MM.1S (cell line): ENCODE results near the gene LZTFL1.
A peak's percentile ranks its signal among the peaks of the same experiment; 100 is the strongest.

Experiments used
- DNase-seq: peaks from one replicate; pipeline ENCODE4 v3.0.0-alpha.2; 2015
- H2AFZ ChIP-seq: fragments of 300-600 bp; sonication (generic); 2 replicates; pipeline ENCODE4 v1.6.0; 2016; ENCODE audit warnings: antibody characterized with exemption, low read length
- H3F3A ChIP-seq: fragments of 300-600 bp; sonication (generic); 2 replicates; pipeline ENCODE4 v1.6.1; 2016; ENCODE audit warnings: mild to moderate bottlenecking, antibody characterized with exemption, low read length, moderate library complexity, mixed read lengths; ENCODE audit not compliant: insufficient read depth
- H3K27ac ChIP-seq: fragments of 300-600 bp; sonication (generic); 2 replicates; pipeline ENCODE4 v1.5.1; 2016; ENCODE audit warnings: mild to moderate bottlenecking, low read length
- H3K27me3 ChIP-seq: fragments of 300-600 bp; sonication (generic); replicated peaks from 2 replicates; pipeline ENCODE4 v1.6.0; 2016; ENCODE audit warnings: low read length; ENCODE audit not compliant: insufficient read depth
- H3K36me3 ChIP-seq: fragments of 300-600 bp; sonication (generic); replicated peaks from 2 replicates; pipeline ENCODE4 v1.6.1; 2016; ENCODE audit warnings: mild to moderate bottlenecking, low read length, mixed read lengths; ENCODE audit not compliant: insufficient read depth
- H3K4me1 ChIP-seq: fragments of 300-600 bp; sonication (generic); 2 replicates; pipeline ENCODE4 v1.6.1; 2016; ENCODE audit warnings: low read length, mixed read lengths
- H3K4me2 ChIP-seq: fragments of 300-600 bp; sonication (generic); 2 replicates; pipeline ENCODE4 v1.6.0; 2016; ENCODE audit warnings: low read depth, low read length
- H3K4me3 ChIP-seq: fragments of 300-600 bp; sonication (generic); 2 replicates; pipeline ENCODE4 v1.5.1; 2016; ENCODE audit warnings: low read length, mixed read lengths
- H3K79me2 ChIP-seq: fragments of 300-600 bp; sonication (generic); 2 replicates; pipeline ENCODE4 v1.6.1; 2016; ENCODE audit warnings: mixed run types, low read length, mixed read lengths
- H3K9ac ChIP-seq: fragments of 300-600 bp; sonication (generic); 2 replicates; pipeline ENCODE4 v1.6.1; 2016; ENCODE audit warnings: low read length, mixed read lengths
- H3K9me2 ChIP-seq: fragments of 300-600 bp; sonication (generic); replicated peaks from 2 replicates; pipeline ENCODE4 v1.6.1; 2016; ENCODE audit warnings: mild to moderate bottlenecking, low read length, mixed read lengths; ENCODE audit not compliant: insufficient read depth
- H3K9me3 ChIP-seq: fragments of 300-600 bp; sonication (generic); replicated peaks from 2 replicates; pipeline ENCODE4 v1.6.1; 2016; ENCODE audit warnings: mild to moderate bottlenecking, low read length, mixed read lengths; ENCODE audit not compliant: insufficient read depth
- H4K20me1 ChIP-seq: fragments of 300-600 bp; sonication (generic); 2 replicates; pipeline ENCODE4 v1.6.1; 2016; ENCODE audit warnings: mild to moderate bottlenecking, low read length, moderate library complexity, mixed read lengths; ENCODE audit not compliant: insufficient read depth
- EZH2 ChIP-seq: fragments of 300-600 bp; sonication (generic); optimal IDR thresholded peaks from 2 replicates; pipeline ENCODE3; 2017; ENCODE audit warnings: low read depth, mild to moderate bottlenecking, antibody characterized with exemption, low read length, mixed read lengths
- EZH2phosphoT487 ChIP-seq: fragments of 300-600 bp; sonication (generic); IDR thresholded peaks from 2 replicates; pipeline ENCODE4 v1.6.1; 2018; ENCODE audit warnings: antibody characterized with exemption, low read length
- TF ChIP-seq, protein P1 (sequence below): fragments of 300-600 bp; sonication (generic); IDR thresholded peaks from 2 replicates; pipeline ENCODE4 v1.5.1; 2016; ENCODE audit warnings: antibody characterized with exemption, low read length, mixed read lengths

The LZTFL1 gene

DNA sequence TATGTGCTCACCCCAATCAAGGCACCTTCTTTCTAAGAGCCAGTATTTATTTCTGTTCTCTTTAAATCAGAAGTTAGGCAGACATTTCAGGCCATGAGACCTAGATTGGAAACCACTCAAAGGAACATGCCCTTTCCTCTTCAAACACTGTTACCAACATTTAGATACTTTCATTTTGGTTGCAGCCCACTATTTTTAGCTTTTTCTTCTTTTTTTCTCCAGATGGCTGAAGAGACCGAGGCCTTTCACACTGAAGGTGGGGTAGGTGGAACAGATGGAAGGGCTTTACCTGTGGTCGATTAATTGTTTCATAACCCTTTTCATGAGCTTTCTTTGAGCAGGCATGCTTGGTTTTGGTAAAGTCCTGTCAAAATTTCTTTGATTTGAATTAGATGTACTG is 10.9 kb upstream of the LZTFL1 start:
- no peak overlapping the region for H3K9ac ChIP-seq
- DNase-seq = peak; percentile 92
- peaks cover 37% of the 10 kb centered on the region for H3K4me1 ChIP-seq
- peak overlapping the region; percentile 4; the same call in 1 of the 2 replicates for H3K4me3 ChIP-seq
- no peak overlapping the region for H2AFZ ChIP-seq
- TF ChIP-seq EZH2phosphoT487 = no peak
- TF ChIP-seq EZH2 = no peak
- TF ChIP-seq, protein P1, sequence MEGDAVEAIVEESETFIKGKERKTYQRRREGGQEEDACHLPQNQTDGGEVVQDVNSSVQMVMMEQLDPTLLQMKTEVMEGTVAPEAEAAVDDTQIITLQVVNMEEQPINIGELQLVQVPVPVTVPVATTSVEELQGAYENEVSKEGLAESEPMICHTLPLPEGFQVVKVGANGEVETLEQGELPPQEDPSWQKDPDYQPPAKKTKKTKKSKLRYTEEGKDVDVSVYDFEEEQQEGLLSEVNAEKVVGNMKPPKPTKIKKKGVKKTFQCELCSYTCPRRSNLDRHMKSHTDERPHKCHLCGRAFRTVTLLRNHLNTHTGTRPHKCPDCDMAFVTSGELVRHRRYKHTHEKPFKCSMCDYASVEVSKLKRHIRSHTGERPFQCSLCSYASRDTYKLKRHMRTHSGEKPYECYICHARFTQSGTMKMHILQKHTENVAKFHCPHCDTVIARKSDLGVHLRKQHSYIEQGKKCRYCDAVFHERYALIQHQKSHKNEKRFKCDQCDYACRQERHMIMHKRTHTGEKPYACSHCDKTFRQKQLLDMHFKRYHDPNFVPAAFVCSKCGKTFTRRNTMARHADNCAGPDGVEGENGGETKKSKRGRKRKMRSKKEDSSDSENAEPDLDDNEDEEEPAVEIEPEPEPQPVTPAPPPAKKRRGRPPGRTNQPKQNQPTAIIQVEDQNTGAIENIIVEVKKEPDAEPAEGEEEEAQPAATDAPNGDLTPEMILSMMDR = no peak
- H3K79me2 ChIP-seq = no peaks in the 10 kb centered on the region
- H3K36me3 ChIP-seq = no peaks in the 10 kb centered on the region
- H3K4me2 ChIP-seq = peak overlapping the region; percentile 44; the same call in 1 of the 2 replicates
- no peaks in the 10 kb centered on the region for H3K27me3 ChIP-seq
- H3K9me2 ChIP-seq = no peaks in the 10 kb centered on the region
- peak overlapping the region; percentile 63; the same call in 1 of the 2 replicates for H3K27ac ChIP-seq
- no peaks in the 10 kb centered on the region for H4K20me1 ChIP-seq
- H3F3A ChIP-seq = peaks cover 19% of the 10 kb centered on the region
- H3K9me3 ChIP-seq = no peaks in the 10 kb centered on the region

DNA sequence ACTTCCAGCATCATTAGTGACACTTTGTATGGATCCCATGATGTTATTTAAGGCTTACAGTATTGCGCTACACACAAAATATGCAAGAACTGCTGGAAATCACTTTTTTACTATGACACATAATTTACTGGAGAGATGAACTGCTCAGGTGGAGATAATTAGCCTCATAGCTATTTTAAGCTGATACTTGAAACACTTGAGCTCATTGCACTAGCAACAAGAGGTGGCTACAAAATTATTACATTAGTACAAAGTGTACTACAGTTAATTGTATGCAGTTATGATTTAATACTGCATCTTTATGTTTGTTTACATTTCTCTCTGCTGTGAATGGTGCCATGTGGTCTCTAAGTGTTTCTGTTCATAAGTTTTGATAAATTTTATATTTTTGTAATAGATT is 6.5 kb upstream of the LZTFL1 start:
- TF ChIP-seq EZH2phosphoT487 = no peak
- TF ChIP-seq, protein P1 = no peak
- no peak for TF ChIP-seq EZH2
- no peaks in the 10 kb centered on the region for H3K9me2 ChIP-seq
- H4K20me1 ChIP-seq = no peaks in the 10 kb centered on the region
- H3K9ac ChIP-seq = no peak overlapping the region
- no peak overlapping the region for H3K4me2 ChIP-seq
- no peaks in the 10 kb centered on the region for H3K9me3 ChIP-seq
- DNase-seq = no peak
- peaks cover 36% of the 10 kb centered on the region for H3K4me1 ChIP-seq
- no peak overlapping the region for H2AFZ ChIP-seq
- H3K27me3 ChIP-seq = no peaks in the 10 kb centered on the region
- H3K27ac ChIP-seq = no peak overlapping the region
- no peaks in the 10 kb centered on the region for H3K79me2 ChIP-seq
- peaks cover 16% of the 10 kb centered on the region for H3F3A ChIP-seq
- H3K36me3 ChIP-seq = no peaks in the 10 kb centered on the region
- no peak overlapping the region for H3K4me3 ChIP-seq

DNA sequence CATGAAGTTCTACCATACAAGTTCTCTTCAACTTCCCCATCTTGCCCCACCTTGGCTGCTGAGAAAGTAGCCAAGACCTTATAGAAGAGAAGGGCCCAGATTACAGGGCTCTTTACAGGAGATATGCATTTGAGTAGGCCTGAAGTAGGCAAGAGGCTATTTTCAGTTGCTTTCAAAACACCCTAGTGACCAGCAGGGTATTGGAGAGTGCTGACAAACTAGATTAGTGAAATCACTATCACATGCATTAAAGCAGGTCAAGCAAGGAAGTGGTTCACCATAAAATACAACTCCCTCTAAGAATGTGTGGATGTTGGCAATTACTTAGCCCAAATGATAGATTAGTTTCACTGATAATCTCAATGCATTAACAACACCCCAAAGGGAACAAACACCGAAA is 2.7 kb upstream of the LZTFL1 start:
- H4K20me1 ChIP-seq = no peaks in the 10 kb centered on the region
- H3K4me1 ChIP-seq = peaks cover 33% of the 10 kb centered on the region
- H3K79me2 ChIP-seq = 0 out of 2 replicates have a peak, but pooled peaks cover 7% of the 10 kb centered on the region
- H3K27ac ChIP-seq = no peak overlapping the region
- H3K4me3 ChIP-seq = no peak overlapping the region
- peak; percentile 14 for DNase-seq
- no peaks in the 10 kb centered on the region for H3K27me3 ChIP-seq
- no peaks in the 10 kb centered on the region for H3K36me3 ChIP-seq
- H2AFZ ChIP-seq = no peak overlapping the region
- TF ChIP-seq, protein P1 = peak; percentile 12; the same call in 1 of the 2 replicates
- TF ChIP-seq EZH2 = no peak
- TF ChIP-seq EZH2phosphoT487 = no peak
- H3F3A ChIP-seq = peaks cover 10% of the 10 kb centered on the region; the same call in 1 of the 2 replicates
- H3K4me2 ChIP-seq = no peak overlapping the region
- H3K9ac ChIP-seq = no peak overlapping the region
- H3K9me3 ChIP-seq = no peaks in the 10 kb centered on the region
- no peaks in the 10 kb centered on the region for H3K9me2 ChIP-seq
